Neural progenitor cell (in vitro differentiated cells): ENCODE results near the gene IDI2. TPM values are rescaled to one million over a fixed set of nuclear protein-coding genes. Genes with fewer than 3 reads are reported as not detected.
A peak's percentile ranks its signal among the peaks of the same experiment; 100 is the strongest.

ENCODE experiments used
- DNase-seq: peaks from one replicate; pipeline ENCODE4 v3.0.0-alpha.2; 2016; ENCODE audit warnings: low spot score
- H2AFZ ChIP-seq: fragments of 200-600 bp; sonication (generic); replicated peaks from 2 replicates; pipeline ENCODE4 v1.6.1; 2016; ENCODE audit warnings: antibody characterized with exemption
- H3F3A ChIP-seq: fragments of 200-600 bp; sonication (generic); 2 replicates; pipeline ENCODE4 v1.6.1; 2016; ENCODE audit warnings: antibody characterized with exemption, low read depth
- H3K27ac ChIP-seq: fragments of 200-600 bp; sonication (generic); 2 replicates; pipeline ENCODE4 v1.5.1; 2016; ENCODE audit warnings: mild to moderate bottlenecking
- H3K27me3 ChIP-seq: fragments of 200-600 bp; sonication (generic); 2 replicates; pipeline ENCODE4 v1.6.1; 2016; ENCODE audit warnings: mild to moderate bottlenecking, moderate library complexity
- H3K36me3 ChIP-seq: fragments of 200-600 bp; sonication (generic); 2 replicates; pipeline ENCODE4 v1.5.1; 2016
- H3K4me1 ChIP-seq: fragments of 200-600 bp; sonication (generic); 2 replicates; pipeline ENCODE4 v1.6.1; 2016; ENCODE audit warnings: mixed run types
- H3K4me2 ChIP-seq: fragments of 200-600 bp; sonication (generic); 2 replicates; pipeline ENCODE4 v1.6.1; 2016
- H3K4me3 ChIP-seq: fragments of 200-600 bp; sonication (generic); 2 replicates; pipeline ENCODE4 v1.5.1; 2016
- H3K79me2 ChIP-seq: fragments of 200-600 bp; sonication (generic); 2 replicates; pipeline ENCODE4 v1.6.1; 2016; ENCODE audit warnings: low read depth
- H3K9ac ChIP-seq: fragments of 200-600 bp; sonication (generic); 2 replicates; pipeline ENCODE4 v1.6.1; 2016
- H3K9me3 ChIP-seq: fragments of 200-600 bp; sonication (generic); 2 replicates; pipeline ENCODE4 v1.5.1; 2016; ENCODE audit warnings: low read depth
- H4K20me1 ChIP-seq: fragments of 200-600 bp; sonication (generic); 2 replicates; pipeline ENCODE4 v1.6.1; 2016; ENCODE audit warnings: low read depth
- H3K27ac Mint-ChIP-seq: 3 replicates; pipeline ENCODE4 v1.8.0; 2021; ENCODE audit warnings: mixed read lengths
- H3K27me3 Mint-ChIP-seq: 2 replicates; pipeline ENCODE4 v1.8.0; 2022; ENCODE audit warnings: low read depth, mild to moderate bottlenecking, inconsistent platforms, moderate library complexity, mixed read lengths; ENCODE audit not compliant: insufficient read depth
- H3K36me3 Mint-ChIP-seq: 3 replicates; pipeline ENCODE4 v1.8.0; 2021; ENCODE audit warnings: mixed read lengths
- H3K4me1 Mint-ChIP-seq: 3 replicates; pipeline ENCODE4 v1.8.0; 2021; ENCODE audit warnings: mixed read lengths
- H3K4me3 Mint-ChIP-seq: 3 replicates; pipeline ENCODE4 v1.8.0; 2021; ENCODE audit warnings: mild to moderate bottlenecking, moderate library complexity, mixed read lengths
- H3K9me3 Mint-ChIP-seq: 3 replicates; pipeline ENCODE4 v1.8.0; 2020; ENCODE audit warnings: mixed read lengths
- CTCF ChIP-seq: fragments of 200-600 bp; sonication (generic); IDR thresholded peaks from 2 replicates; pipeline ENCODE4 v1.5.1; 2017; ENCODE audit warnings: antibody characterized with exemption, mild to moderate bottlenecking
- EZH2 ChIP-seq: fragments of 200-600 bp; sonication (generic); IDR thresholded peaks from 2 replicates; pipeline ENCODE4 v1.6.1; 2017; ENCODE audit warnings: antibody characterized with exemption, mild to moderate bottlenecking, moderate library complexity
- EZH2phosphoT487 ChIP-seq: fragments of 200-600 bp; sonication (generic); IDR thresholded peaks from 2 replicates; pipeline ENCODE4 v1.6.1; 2017; ENCODE audit warnings: antibody characterized with exemption
- total RNA-seq: library from RNA; depleted of rRNA; stranded (reverse); fragments of >200 nt; gene quantifications from 2 replicates; pipeline ENCODE4 v1.2.3, GENCODE V29; 2015; ENCODE audit warnings: low replicate concordance

The IDI2 gene
- total RNA-seq, 1 donor from 2014 or later: not detected

GRCh38 chr10:1054684-1055083 lies 29.0 kb upstream of the IDI2 start:
- H3K27ac Mint-ChIP-seq: peak overlapping the region; percentile 83
- H3K9me3 Mint-ChIP-seq: no peaks in the 10 kb centered on the region
- peaks cover 46% of the 10 kb centered on the region for H3K4me1 Mint-ChIP-seq
- Histone ChIP-seq H3K4me3 (peak overlapping the region; percentile 90), H3K27ac (no peak overlapping the region), H2AFZ (no peak overlapping the region), H3K9me3 (no peaks in the 10 kb centered on the region), H3K4me2 (peak overlapping the region; percentile 85), H3K27me3 (no peaks in the 10 kb centered on the region), H3K36me3 (no peaks in the 10 kb centered on the region), H3F3A (peaks cover 39% of the 10 kb centered on the region), H3K4me1 (peaks cover 19% of the 10 kb centered on the region), H3K79me2 (peaks cover 100% of the 10 kb centered on the region), H4K20me1 (peaks cover 63% of the 10 kb centered on the region), H3K9ac (peak overlapping the region; percentile 71)
- H3K4me3 Mint-ChIP-seq: peak overlapping the region; percentile 96
- no peak for DNase-seq
- peaks cover 8% of the 10 kb centered on the region for H3K27me3 Mint-ChIP-seq
- H3K36me3 Mint-ChIP-seq: peaks cover 17% of the 10 kb centered on the region
- TF ChIP-seq EZH2phosphoT487: no peak
- TF ChIP-seq EZH2: no peak
- no peak for TF ChIP-seq CTCF

- peak overlapping the region; percentile 85 for H3K4me2 ChIP-seq
- H3K4me1 Mint-ChIP-seq: peaks cover 44% of the 10 kb centered on the region
- TF ChIP-seq EZH2phosphoT487 (no peak), CTCF (peak; percentile 6), EZH2 (no peak)
- H3K27ac Mint-ChIP-seq: no peak overlapping the region
- peak overlapping the region; percentile 98 for H3K4me3 Mint-ChIP-seq
- peaks cover 82% of the 10 kb centered on the region for H3K79me2 ChIP-seq
- H4K20me1 ChIP-seq: peaks cover 66% of the 10 kb centered on the region
- no peaks in the 10 kb centered on the region for H3K9me3 Mint-ChIP-seq
- peak overlapping the region; percentile 80 for H3K4me3 ChIP-seq
- H3K27me3 ChIP-seq: no peaks in the 10 kb centered on the region
- peaks cover 9% of the 10 kb centered on the region for H3K27me3 Mint-ChIP-seq
- H3K4me1 ChIP-seq: peaks cover 14% of the 10 kb centered on the region
- no peak overlapping the region for H2AFZ ChIP-seq
- peaks cover 29% of the 10 kb centered on the region for H3K36me3 Mint-ChIP-seq
- peak; percentile 36 for DNase-seq
- H3K9me3 ChIP-seq: no peaks in the 10 kb centered on the region
- no peaks in the 10 kb centered on the region for H3K36me3 ChIP-seq
- H3K9ac ChIP-seq: no peak overlapping the region
- H3F3A ChIP-seq: peaks cover 42% of the 10 kb centered on the region
- H3K27ac ChIP-seq: peak overlapping the region; percentile 100
These were observed 24.9 kb upstream of the IDI2 start for GRCh38 chr10:1050554-1050953.

- peak; percentile 50 for DNase-seq
- peaks cover 66% of the 10 kb centered on the region for H4K20me1 ChIP-seq
- H3K9ac ChIP-seq: peak overlapping the region; percentile 61
- Mint-ChIP-seq H3K27ac (peak overlapping the region; percentile 62), H3K9me3 (no peaks in the 10 kb centered on the region), H3K4me3 (peak overlapping the region; percentile 98), H3K4me1 (peaks cover 44% of the 10 kb centered on the region), H3K27me3 (peaks cover 9% of the 10 kb centered on the region), H3K36me3 (peaks cover 31% of the 10 kb centered on the region)
- H3K36me3 ChIP-seq: no peaks in the 10 kb centered on the region
- peak overlapping the region; percentile 85 for H3K4me2 ChIP-seq
- no peak overlapping the region for H2AFZ ChIP-seq
- peaks cover 46% of the 10 kb centered on the region for H3F3A ChIP-seq
- H3K9me3 ChIP-seq: no peaks in the 10 kb centered on the region
- H3K79me2 ChIP-seq: peaks cover 82% of the 10 kb centered on the region
- no peaks in the 10 kb centered on the region for H3K27me3 ChIP-seq
- peak overlapping the region; percentile 100 for H3K27ac ChIP-seq
- H3K4me3 ChIP-seq: peak overlapping the region; percentile 80
- H3K4me1 ChIP-seq: peaks cover 10% of the 10 kb centered on the region
- TF ChIP-seq EZH2phosphoT487 (no peak), EZH2 (no peak)
These were observed 24.5 kb upstream of the IDI2 start for GRCh38 chr10:1050145-1050544.

GRCh38 chr10:1049425-1049958 lies 23.8 kb upstream of the IDI2 start:
- Mint-ChIP-seq H3K27ac (peak overlapping the region; percentile 85), H3K9me3 (no peaks in the 10 kb centered on the region), H3K27me3 (peaks cover 9% of the 10 kb centered on the region), H3K4me3 (peak overlapping the region; percentile 98), H3K36me3 (peaks cover 31% of the 10 kb centered on the region), H3K4me1 (peaks cover 43% of the 10 kb centered on the region)
- Histone ChIP-seq H4K20me1 (peaks cover 66% of the 10 kb centered on the region), H3K4me1 (peaks cover 7% of the 10 kb centered on the region), H3K27ac (peak overlapping the region; percentile 100), H3K4me2 (peak overlapping the region; percentile 85), H3K79me2 (peaks cover 82% of the 10 kb centered on the region), H3K9ac (peak overlapping the region; percentile 61), H3F3A (peaks cover 52% of the 10 kb centered on the region), H3K36me3 (no peaks in the 10 kb centered on the region), H3K27me3 (no peaks in the 10 kb centered on the region), H3K9me3 (no peaks in the 10 kb centered on the region), H2AFZ (no peak overlapping the region), H3K4me3 (peak overlapping the region; percentile 80)
- TF ChIP-seq EZH2phosphoT487 (no peak), EZH2 (no peak), CTCF (no peak)
- peak; percentile 75 for DNase-seq
